Heart left ventricle (tissue), 16 donors: ENCODE measurements around the gene PLA2G3. TPM values are rescaled to one million over a fixed set of nuclear protein-coding genes. Genes with fewer than 3 reads are reported as not detected.
A peak's percentile ranks its signal among the peaks of the same experiment; 100 is the strongest.

Source experiments
- ATAC-seq, 4 donors: fragments of 200-7000 bp; cut with Tn5 transposase; one replicate each; pipeline ENCODE4 v1.9.1; 2020 to 2022; ENCODE audit warnings: moderate library complexity in 4 of 4, mild to moderate bottlenecking in 3 of 4, moderate number of reproducible peaks in 1 of 4
- DNase-seq, 5 donors: peaks; one replicate each; pipeline ENCODE4 v3.0.0-alpha.2; 2020
- H3K27ac ChIP-seq, 12 donors: fragments of 200-600 bp; sonication (generic) in 4 of 12; one replicate each; pipeline versions ENCODE4 v1.5.0 to v1.8.0; 2016 to 2022; ENCODE audit warnings: mild to moderate bottlenecking in 2 of 12
- H3K27me3 ChIP-seq, 9 donors: fragments of 200-600 bp; sonication (generic) in 2 of 9; one replicate each; pipeline versions ENCODE4 v1.5.1 to v1.8.0; 2016 to 2022; ENCODE audit warnings: mild to moderate bottlenecking in 3 of 9
- H3K36me3 ChIP-seq, 9 donors: fragments of 200-600 bp; sonication (generic) in 2 of 9; one replicate each; pipeline versions ENCODE4 v1.5.0 to v1.8.0; 2018 to 2022; ENCODE audit warnings: mild to moderate bottlenecking in 2 of 9
- H3K4me1 ChIP-seq, 12 donors: fragments of 200-600 bp; sonication (generic) in 4 of 12; one replicate each; pipeline versions ENCODE4 v1.5.0 to v1.8.0; 2016 to 2022; ENCODE audit warnings: mild to moderate bottlenecking in 3 of 12
- H3K4me3 ChIP-seq, 12 donors: fragments of 200-600 bp; sonication (generic) in 4 of 12; one replicate each; pipeline versions ENCODE4 v1.5.0 to v1.8.0; 2017 to 2022; ENCODE audit warnings: mild to moderate bottlenecking in 9 of 12, moderate library complexity in 4 of 12
- H3K9me3 ChIP-seq, 12 donors: fragments of 200-600 bp; sonication (generic) in 4 of 12; one replicate each; pipeline versions ENCODE4 v1.5.0 to v1.8.0; 2016 to 2022; ENCODE audit warnings: mild to moderate bottlenecking in 1 of 12
- CTCF ChIP-seq, 12 donors: fragments of 200-600 bp; sonication (generic) in 4 of 12; IDR thresholded peaks; one replicate each; pipeline versions ENCODE4 v1.5.0 to v1.8.0; 2018 to 2022; ENCODE audit warnings: antibody characterized with exemption in 12 of 12, mild to moderate bottlenecking in 5 of 12
- POLR2A ChIP-seq, 2 donors: fragments of 450-650 bp; IDR thresholded peaks; one replicate each; pipeline ENCODE4 v1.6.1; 2017; ENCODE audit warnings: antibody characterized with exemption in 2 of 2, mild to moderate bottlenecking in 2 of 2, moderate library complexity in 2 of 2
- WGBS, 4 donors: extraction: QIAGEN DNeasy Blood & Tissue Kit in 2 of 4; methylation state at CpG; one replicate each; pipeline versions ENCODE4 v1.1.5 to v1.1.7; 2013 to 2018; 5-methylcytosine and 5-hydroxymethylcytosine counted together
- intact Hi-C, 10 donors: fragments of 100-400 bp; cut with DNase I; formaldehyde crosslinking; loops; one replicate each; pipeline versions ENCODE4 v1.11.1 to v1.14.2; 2022
- polyA plus RNA-seq, 2 donors: library from polyadenylated mRNA; stranded (reverse); fragments of 200-250 nt; gene quantifications; one replicate each; pipeline ENCODE4 v1.2.3, GENCODE V29; 2013
- total RNA-seq, 9 donors: library from RNA; depleted of rRNA in 2 of 9; stranded (reverse); fragments of >200 nt in 2 of 9; fragmentation: NEBNext Ultra II Directional in 3 of 9; extraction: Animal tissue kit (Norgen Biotek cat#: 25700) in 3 of 9; gene quantifications; one replicate each; pipeline versions ENCODE4 v1.1.0 to v1.2.4, GENCODE V29; 2016 to 2023
- donor health status: ischemic (EF 13 %, LVEDD 7.1; RV severe dilation, severe dysfunction).
- donor health status: healthy with polysubstance abuse.
- donor health status: DM: no; HTN: yes; CAD: no.
- donor health status: DM: no; HTN: no; CAD: no.
- donor health status: ischemic (EF 25% LVEDD 6.9; RV normal size, moderate dysfunction).
- donor health status: ischemic (EF 25% LVEDD 5.7; RV mildly dilated, moderate dysfunction).
- donor health status: healthy.
- donor health status: DM: yes; HTN: yes; CAD: no.
- donor health status: ischemic (EF 35%, LVEDD 5.7; RV mildly dilated, moderate dysfunction).
- donor health status: nonischemic (EF 11% LVEDD 7.7; RV severe dilation, severe dysfunction).
- donor health status: DM: yes; HTN: yes; CAD: no.
- donor health status: PGD.
- donor health status: ischemic (EF 29% LVEDD 5.4; RV normal size, mild dysfunction).
- donor health status: nonischemic (EF 23%, LVEDD 6.1; RV moderate dilation, normal function).

The PLA2G3 gene
- total and polyA plus RNA-seq, 11 donors, result not detected

GRCh38 chr22:31100762-31101525 lies 39.4 kb downstream of the PLA2G3 start:
- DNase-seq (no peak), ATAC-seq (no peak)
- peaks cover 4 to 95% (median 90%) of the 10 kb centered on the region in 9 donors for H3K36me3 ChIP-seq
- 94 to 97% (median 95%) methylated on average over 18 of the region's 18 CpGs for WGBS, 4 donors
- no peak overlapping the region for H3K4me3 ChIP-seq
- TF ChIP-seq POLR2A (IDR thresholded peaks at IDR 0.05), result no peak
- TF ChIP-seq CTCF (IDR thresholded peaks at IDR 0.05), result no peak
- no peaks in the 10 kb centered on the region for H3K27me3 ChIP-seq
- H3K27ac ChIP-seq, result peak overlapping the region in 2 of 12 donors; percentile 12 to 99
- H3K9me3 ChIP-seq, result no peaks in the 10 kb centered on the region
- intact Hi-C loops, result loop anchor here in 4 of 10 donors (5.0 to 10.0 kb wide), 3 partner anchors 134 to 174 kb away; no protein-coding TSS in a partner anchor
- H3K4me1 ChIP-seq, result peaks cover 0 to 55% (median 15%) of the 10 kb centered on the region in 12 donors

- Histone ChIP-seq H3K9me3 (no peaks in the 10 kb centered on the region), H3K4me1 (peaks cover 0 to 61% (median 16%) of the 10 kb centered on the region in 12 donors), H3K27me3 (no peaks in the 10 kb centered on the region), H3K27ac (peak overlapping the region in 2 of 12 donors; percentile 62 to 99), H3K4me3 (no peak overlapping the region), H3K36me3 (peaks cover 4 to 99% (median 95%) of the 10 kb centered on the region in 9 donors)
- ATAC-seq, result no peak
- TF ChIP-seq CTCF (IDR thresholded peaks at IDR 0.05) (no peak), POLR2A (IDR thresholded peaks at IDR 0.05) (no peak)
- peak in 1 of 5 donors; percentile 15 for DNase-seq
- intact Hi-C loops, result loop anchor here in 5 of 10 donors (5.0 to 10.0 kb wide), 4 partner anchors 45 to 175 kb away; partner anchors contain the start of gene PLA2G3 (in 1 of the 5)
- WGBS, 4 donors, result 91 to 95% (median 93%) methylated on average over 34 of the region's 34 CpGs
Measured at GRCh38 chr22:31099841-31100761, 40.2 kb downstream of the PLA2G3 start.

GRCh38 chr22:31099386-31099785 lies 40.9 kb downstream of the PLA2G3 start:
- peaks cover 0 to 61% (median 18%) of the 10 kb centered on the region in 12 donors for H3K4me1 ChIP-seq
- DNase-seq, result no peak
- peaks cover 4 to 100% (median 97%) of the 10 kb centered on the region in 9 donors for H3K36me3 ChIP-seq
- intact Hi-C loops, result loop anchor here in 1 of 10 donors (10.0 kb wide), 1 partner anchor 45 kb away; the partner anchor contains the start of gene PLA2G3
- H3K9me3 ChIP-seq, result no peaks in the 10 kb centered on the region
- H3K27me3 ChIP-seq, result no peaks in the 10 kb centered on the region
- TF ChIP-seq POLR2A (IDR thresholded peaks at IDR 0.05), result no peak
- TF ChIP-seq CTCF (IDR thresholded peaks at IDR 0.05), result no peak
- no peak for ATAC-seq
- H3K27ac ChIP-seq, result peak overlapping the region in 4 of 12 donors; percentile 21 to 99 (median 55)
- WGBS, 4 donors, result 82 to 92% (median 89%) methylated on average over 3 to 6 of the region's 6 CpGs
- H3K4me3 ChIP-seq, result no peak overlapping the region
